Ovary (tissue), 3 donors: ENCODE measurements around the gene F3.

Experiments used
- CTCF ChIP-seq, 3 donors: fragments of 450-650 bp in 2 of 3; fragments of 200-600 bp in 1 of 3; IDR thresholded peaks; one replicate each; pipeline versions ENCODE4 v1.5.1 to v1.8.0; 2016 to 2022; ENCODE audit warnings: antibody characterized with exemption in 3 of 3, mild to moderate bottlenecking in 1 of 3
- EP300 ChIP-seq: sonication (generic); formaldehyde crosslinking; IDR thresholded peaks from one replicate; pipeline ENCODE4 v1.6.1; 2017; ENCODE audit warnings: antibody characterized with exemption
- POLR2A ChIP-seq: fragments of 450-650 bp; IDR thresholded peaks from one replicate; pipeline ENCODE4 v1.6.1; 2017; ENCODE audit warnings: antibody characterized with exemption, mild to moderate bottlenecking, moderate library complexity
- donor health status: DM: no; HTN: no; CAD: no.

- no peak for TF ChIP-seq CTCF (IDR thresholded peaks at IDR 0.05)
- TF ChIP-seq POLR2A: no peak
- TF ChIP-seq EP300: no peak
Measured at GRCh38 chr1:94501935-94502334, 39.6 kb downstream of the F3 start.
